RWPE1 (cell line): ENCODE measurements around the gene CCT6B.

Source experiments
- CTCF ChIA-PET: fragments of 350-600 bp; sonication (Branson Sonifier 250); formaldehyde crosslinking; extraction: SDS; loops from one replicate; lab custom pipeline; 2021; lab: Yijun Ruan, JAX
- POLR2A ChIA-PET: fragments of 400-600 bp; formaldehyde crosslinking; extraction: SDS; loops from one replicate; lab custom pipeline; 2020; ENCODE audit warnings: antibody characterized with exemption; ENCODE audit not compliant: low non-redundant PET; lab: Yijun Ruan, JAX
- DNase-seq: peaks from one replicate; pipeline ENCODE4 v3.0.0; 2012; ENCODE audit warnings: low spot score
- H3K27ac ChIP-seq: fragments of 450-650 bp; 2 replicates; pipeline ENCODE4 v1.5.1; 2017
- TF ChIP-seq, protein P1 (sequence below): fragments of 450-650 bp; conservative IDR thresholded peaks from 2 replicates; pipeline ENCODE4 v1.5.1; 2017; ENCODE audit warnings: low read depth, mild to moderate bottlenecking

The CCT6B gene, protein sequence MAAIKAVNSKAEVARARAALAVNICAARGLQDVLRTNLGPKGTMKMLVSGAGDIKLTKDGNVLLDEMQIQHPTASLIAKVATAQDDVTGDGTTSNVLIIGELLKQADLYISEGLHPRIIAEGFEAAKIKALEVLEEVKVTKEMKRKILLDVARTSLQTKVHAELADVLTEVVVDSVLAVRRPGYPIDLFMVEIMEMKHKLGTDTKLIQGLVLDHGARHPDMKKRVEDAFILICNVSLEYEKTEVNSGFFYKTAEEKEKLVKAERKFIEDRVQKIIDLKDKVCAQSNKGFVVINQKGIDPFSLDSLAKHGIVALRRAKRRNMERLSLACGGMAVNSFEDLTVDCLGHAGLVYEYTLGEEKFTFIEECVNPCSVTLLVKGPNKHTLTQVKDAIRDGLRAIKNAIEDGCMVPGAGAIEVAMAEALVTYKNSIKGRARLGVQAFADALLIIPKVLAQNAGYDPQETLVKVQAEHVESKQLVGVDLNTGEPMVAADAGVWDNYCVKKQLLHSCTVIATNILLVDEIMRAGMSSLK

DNA sequence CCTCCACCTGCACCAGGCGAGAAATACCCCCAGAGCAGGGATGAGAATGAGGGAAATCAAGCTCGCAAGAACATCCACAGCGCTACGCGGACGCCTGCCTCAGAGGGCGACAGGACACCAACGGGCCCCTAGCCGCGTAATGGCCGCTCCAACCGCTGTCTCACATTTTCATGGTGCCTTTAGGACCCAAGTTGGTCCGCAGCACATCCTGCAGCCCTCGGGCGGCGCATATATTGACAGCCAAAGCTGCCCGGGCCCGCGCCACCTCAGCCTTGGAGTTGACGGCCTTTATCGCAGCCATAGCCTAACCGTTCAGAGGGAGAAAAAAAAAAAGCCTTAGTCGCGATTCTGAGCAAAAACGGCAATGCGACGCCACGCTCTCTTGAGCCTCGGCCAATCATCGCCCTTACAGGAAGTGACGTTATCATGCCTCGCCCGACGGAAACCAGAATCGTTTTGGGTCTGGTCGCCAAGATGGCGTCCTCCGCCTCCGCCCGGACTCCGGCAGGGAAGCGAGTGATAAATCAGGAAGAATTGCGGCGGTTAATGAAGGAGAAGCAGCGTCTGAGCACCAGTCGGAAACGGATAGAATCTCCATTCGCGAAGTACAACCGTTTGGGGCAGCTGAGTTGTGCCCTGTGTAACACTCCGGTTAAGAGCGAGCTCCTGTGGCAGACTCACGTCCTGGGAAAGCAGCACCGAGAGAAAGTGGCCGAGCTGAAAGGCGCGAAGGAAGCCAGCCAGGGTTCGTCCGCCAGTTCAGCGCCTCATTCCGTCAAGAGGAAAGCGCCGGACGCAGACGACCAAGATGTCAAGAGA is at the start of gene CCT6B, which contains the start of gene ZNF830:
TSS of gene CCT6B (minus strand) at position 368 of the 819 bp plus-strand sequence. CDS start at position 301, 67 bp downstream.
TSS of gene ZNF830 (plus strand) at position 448 of the 819 bp plus-strand sequence. CDS start at position 475, 27 bp downstream.
- POLR2A ChIA-PET = interaction anchor here (0.7 to 1.0 kb wide), 3 partner anchors 19 to 434 kb away, joined by 3 to 5 read pairs (median 4); partner anchors contain the start of gene LIG3
- TF ChIP-seq, protein P1, sequence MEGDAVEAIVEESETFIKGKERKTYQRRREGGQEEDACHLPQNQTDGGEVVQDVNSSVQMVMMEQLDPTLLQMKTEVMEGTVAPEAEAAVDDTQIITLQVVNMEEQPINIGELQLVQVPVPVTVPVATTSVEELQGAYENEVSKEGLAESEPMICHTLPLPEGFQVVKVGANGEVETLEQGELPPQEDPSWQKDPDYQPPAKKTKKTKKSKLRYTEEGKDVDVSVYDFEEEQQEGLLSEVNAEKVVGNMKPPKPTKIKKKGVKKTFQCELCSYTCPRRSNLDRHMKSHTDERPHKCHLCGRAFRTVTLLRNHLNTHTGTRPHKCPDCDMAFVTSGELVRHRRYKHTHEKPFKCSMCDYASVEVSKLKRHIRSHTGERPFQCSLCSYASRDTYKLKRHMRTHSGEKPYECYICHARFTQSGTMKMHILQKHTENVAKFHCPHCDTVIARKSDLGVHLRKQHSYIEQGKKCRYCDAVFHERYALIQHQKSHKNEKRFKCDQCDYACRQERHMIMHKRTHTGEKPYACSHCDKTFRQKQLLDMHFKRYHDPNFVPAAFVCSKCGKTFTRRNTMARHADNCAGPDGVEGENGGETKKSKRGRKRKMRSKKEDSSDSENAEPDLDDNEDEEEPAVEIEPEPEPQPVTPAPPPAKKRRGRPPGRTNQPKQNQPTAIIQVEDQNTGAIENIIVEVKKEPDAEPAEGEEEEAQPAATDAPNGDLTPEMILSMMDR = no peak
- peak within 1 kb of the TSS; percentile 79 for H3K27ac ChIP-seq
- CTCF ChIA-PET = interaction anchor here (0.7 to 0.8 kb wide), 2 partner anchors 114 to 541 kb away, joined by 4 to 7 read pairs; no protein-coding TSS in a partner anchor
- DNase-seq = peak; percentile 94

DNA sequence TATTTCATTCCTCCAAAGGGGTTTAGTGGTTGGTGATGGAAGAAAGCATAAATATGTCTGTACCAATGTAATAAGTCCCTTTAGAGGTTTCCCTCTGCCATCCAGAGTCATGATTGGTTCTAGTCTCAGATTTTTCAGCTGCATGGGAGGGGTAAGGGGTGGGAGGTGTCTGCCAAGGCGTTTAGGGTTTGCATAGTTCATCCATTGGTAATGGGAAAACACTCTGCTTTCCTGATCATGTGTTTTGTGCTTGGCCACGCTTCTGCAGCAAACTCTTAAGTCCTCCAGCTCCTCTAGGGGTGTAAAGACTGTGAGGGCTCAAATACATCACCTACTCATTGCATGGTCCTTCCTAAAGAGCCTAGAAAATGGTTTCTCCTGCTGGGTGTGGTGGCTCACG is 48.8 kb upstream of the CCT6B start:
- DNase-seq = no peak
- ChIA-PET POLR2A (no interaction called here), CTCF (no interaction called here)
- TF ChIP-seq, protein P1 = no peak
- H3K27ac ChIP-seq = no peak overlapping the region

DNA sequence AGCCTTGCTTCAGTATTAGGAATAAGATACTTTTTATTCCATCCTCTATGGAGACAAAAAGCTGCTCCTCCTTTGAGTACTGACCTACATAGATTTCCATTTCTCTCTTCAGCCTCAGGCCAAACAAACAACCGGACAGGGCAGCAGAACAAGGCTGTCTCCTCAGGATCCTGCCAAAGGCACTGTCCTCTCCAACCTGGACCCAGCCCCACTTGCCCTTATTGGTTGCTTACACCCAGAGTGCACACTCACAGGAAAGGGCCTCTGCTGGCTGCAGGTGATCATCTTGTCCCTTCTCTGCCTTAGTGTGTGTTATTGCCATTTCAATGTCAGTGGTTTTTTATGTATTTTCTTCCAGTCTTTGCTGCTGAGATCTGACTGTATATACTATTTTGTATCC is 45.7 kb upstream of the CCT6B start:
- no peak for DNase-seq
- TF ChIP-seq, protein P1 = no peak
- CTCF ChIA-PET = interaction anchor here (0.7 kb wide), 1 partner anchor 28 kb away, joined by 3 read pairs; no protein-coding TSS in a partner anchor
- H3K27ac ChIP-seq = no peak overlapping the region
- POLR2A ChIA-PET = no interaction called here

DNA sequence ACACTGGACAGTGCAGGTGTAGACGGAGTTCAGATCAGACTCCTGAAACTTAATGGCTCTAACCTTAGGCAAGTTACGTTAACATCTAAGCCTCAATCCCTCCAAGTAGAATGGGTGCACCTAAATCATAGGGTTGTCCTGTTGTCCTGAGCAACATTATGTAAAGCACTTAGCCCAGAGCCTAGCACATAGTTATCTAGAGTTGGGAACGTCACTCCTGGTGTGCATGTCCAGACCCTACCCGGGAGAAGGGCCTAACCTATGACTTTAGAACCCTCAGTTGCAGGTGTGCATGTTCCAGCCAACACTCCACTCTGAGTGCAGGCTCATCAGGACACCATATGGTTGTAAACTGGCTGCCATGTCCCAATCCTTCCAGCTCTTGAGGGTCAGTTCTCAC is 45.1 kb upstream of the CCT6B start:
- POLR2A ChIA-PET = no interaction called here
- no peak overlapping the region for H3K27ac ChIP-seq
- no peak for DNase-seq
- CTCF ChIA-PET = interaction anchor here (0.7 kb wide), 1 partner anchor 28 kb away, joined by 3 read pairs; no protein-coding TSS in a partner anchor
- TF ChIP-seq, protein P1 = no peak

DNA sequence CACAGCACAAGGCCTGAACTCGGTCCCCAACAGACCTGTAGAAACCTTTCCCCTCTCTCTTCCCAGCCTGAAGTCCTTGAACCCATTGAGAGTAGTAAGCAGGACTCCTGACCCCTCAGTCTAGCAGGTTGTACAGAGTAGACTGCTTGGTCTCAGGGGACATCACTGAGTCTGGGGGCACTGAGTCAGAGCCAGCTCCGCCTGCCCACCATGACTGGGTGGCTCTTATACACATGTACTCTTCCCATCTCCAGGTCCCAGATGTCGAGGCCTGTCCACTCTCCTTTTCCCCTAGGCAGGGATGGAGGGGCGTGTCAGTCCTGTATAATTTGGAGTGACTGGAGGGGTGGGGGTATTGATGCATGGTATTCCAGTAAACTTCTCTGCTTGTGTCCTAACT is 42.5 kb upstream of the CCT6B start:
- POLR2A ChIA-PET = no interaction called here
- CTCF ChIA-PET = no interaction called here
- no peak for DNase-seq
- TF ChIP-seq, protein P1 = no peak
- H3K27ac ChIP-seq = no peak overlapping the region
